ENCODE measurements around the gene RAD51. TPM values are rescaled to one million over a fixed set of nuclear protein-coding genes. Genes with fewer than 3 reads are reported as not detected.

The RAD51 gene
- total and polyA plus RNA-seq, 9 of the 15 experiments (the other 6 are each of a cell fraction or from before 2014, with no cell fraction given) = 16.0 to 63.8 (median 34.6) TPM

GRCh38 chr15:40743921-40744814 lies 49.2 kb downstream of the RAD51 start (continued):
- no peak for TF ChIP-seq HMGN3 (IDR thresholded peaks at IDR 0.05; ENCODE audit: borderline replicate concordance, extremely low read depth, insufficient read length, low read depth, low read length)
- no peak for TF ChIP-seq MCM5 (IDR thresholded peaks at IDR 0.05; ENCODE audit: low read depth)
- TF ChIP-seq MXD1 (CRISPR knock-in tag; IDR thresholded peaks at IDR 0.05; ENCODE audit: borderline replicate concordance, poor library complexity, severe bottlenecking) = no peak
- no peak for TF ChIP-seq ATF4 (CRISPR knock-in tag; IDR thresholded peaks at IDR 0.05)
- TF ChIP-seq EGR1 (conservative IDR thresholded peaks at IDR 0.05) = peak; percentile 32
- 0 out of 2 replicates have a peak, but pooled peaks have one; percentile 20 for TF ChIP-seq CBFA2T2 (conservative IDR thresholded peaks at IDR 0.05)
- no peak for TF ChIP-seq ZBTB7A (IDR thresholded peaks at IDR 0.05; ENCODE audit: borderline replicate concordance, control insufficient read depth, low read depth, low read length)
- TF ChIP-seq XRCC5 (IDR thresholded peaks at IDR 0.05; ENCODE audit: low read depth, low read length) = no peak
- TF ChIP-seq U2AF1 (optimal IDR thresholded peaks at IDR 0.05; ENCODE audit: low read depth, low read length) = no peak
- no peak for TF ChIP-seq CHD2 (IDR thresholded peaks at IDR 0.05; ENCODE audit: low read depth, low read length)
- TF ChIP-seq MNT (conservative IDR thresholded peaks at IDR 0.05) = peak; percentile 68 to 82; a peak in 3 of 4 replicates
- TF ChIP-seq ELF2 (CRISPR knock-in tag; IDR thresholded peaks at IDR 0.05) = no peak
- TF ChIP-seq ARID3A (IDR thresholded peaks at IDR 0.05; ENCODE audit: borderline replicate concordance, low read depth, low read length) = no peak
- no peak for TF ChIP-seq PURB (CRISPR knock-in tag; IDR thresholded peaks at IDR 0.05; ENCODE audit: low read depth)
- TF ChIP-seq POLR2B (IDR thresholded peaks at IDR 0.05; ENCODE audit: low read depth, partially characterized antibody) = no peak
- no peak for TF ChIP-seq GTF2E2 (tag; IDR thresholded peaks at IDR 0.05)
- TF ChIP-seq RBM17 (IDR thresholded peaks at IDR 0.05; ENCODE audit: borderline replicate concordance, low read depth, low read length) = no peak
- no peak for TF ChIP-seq SUPT5H (IDR thresholded peaks at IDR 0.05)
- no peak for TF ChIP-seq TEAD4 (IDR thresholded peaks at IDR 0.05; ENCODE audit: low read length)
- no peak for TF ChIP-seq TEAD4 (CRISPR knock-in tag; IDR thresholded peaks at IDR 0.05; ENCODE audit: borderline replicate concordance)
- peak; percentile 63 for TF ChIP-seq ZNF384 (IDR thresholded peaks at IDR 0.05; ENCODE audit: low read depth, low read length)
- TF ChIP-seq ZNF217 (CRISPR knock-in tag; IDR thresholded peaks at IDR 0.05) = no peak
- TF ChIP-seq POLR3A (IDR thresholded peaks at IDR 0.05; ENCODE audit: borderline replicate concordance, extremely low read depth, insufficient read depth, insufficient read length) = no peak
- no peak for TF ChIP-seq SAFB (IDR thresholded peaks at IDR 0.05; ENCODE audit: borderline replicate concordance, low read depth, low read length)
